LNCaP clone FGC (cell line): ENCODE results near the gene NOVA2.
"Not testable (repeated sequence)": the region's sequence is repeated elsewhere in the genome, so short reads cannot be mapped to it uniquely, and the experiment has no call there.

Experiments used
- DNase-seq: peaks from one replicate; pipeline ENCODE4 v3.0.0-alpha.2; 2011; ENCODE audit warnings: low read depth
- H3K4me3 ChIP-seq: 2 replicates; pipeline ENCODE4 v1.5.1; 2011; ENCODE audit warnings: mild to moderate bottlenecking, low read depth, low read length, control low read depth
- TF ChIP-seq, protein P1 (sequence below): IDR thresholded peaks from 2 replicates; pipeline ENCODE4 v1.5.1; 2012; ENCODE audit warnings: mild to moderate bottlenecking; ENCODE audit not compliant: control insufficient read depth, insufficient read depth; ENCODE audit errors: extremely low read depth

The NOVA2 gene

DNA sequence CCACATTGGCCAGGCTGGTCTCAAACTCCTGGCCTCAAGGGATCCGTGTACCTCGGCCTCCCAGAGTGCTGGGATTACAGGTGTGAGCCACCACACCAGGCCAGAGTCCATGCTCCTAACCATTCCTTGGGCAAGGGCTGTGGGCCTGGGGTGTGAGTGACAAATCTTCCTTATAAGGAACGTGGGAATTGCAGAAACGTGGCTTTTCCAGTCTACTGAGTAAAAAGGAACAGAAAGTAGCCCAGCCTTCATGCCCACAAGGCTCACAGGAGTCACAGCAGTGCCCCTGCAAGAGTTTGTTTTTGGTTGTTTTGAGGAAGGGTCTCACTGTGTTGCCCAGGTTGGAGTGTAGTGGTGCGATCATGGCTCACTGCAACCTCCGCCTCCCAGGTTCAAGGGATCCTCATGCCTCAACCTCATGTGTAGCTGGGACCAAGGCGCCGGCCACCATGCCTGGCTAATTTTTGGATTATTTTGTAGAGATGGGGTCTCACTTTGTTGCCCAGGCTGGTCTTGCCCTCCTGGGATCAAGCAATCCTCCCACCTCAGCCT, 76.3 kb downstream of the NOVA2 start:
- no peak overlapping the region for H3K4me3 ChIP-seq
- TF ChIP-seq, protein P1, sequence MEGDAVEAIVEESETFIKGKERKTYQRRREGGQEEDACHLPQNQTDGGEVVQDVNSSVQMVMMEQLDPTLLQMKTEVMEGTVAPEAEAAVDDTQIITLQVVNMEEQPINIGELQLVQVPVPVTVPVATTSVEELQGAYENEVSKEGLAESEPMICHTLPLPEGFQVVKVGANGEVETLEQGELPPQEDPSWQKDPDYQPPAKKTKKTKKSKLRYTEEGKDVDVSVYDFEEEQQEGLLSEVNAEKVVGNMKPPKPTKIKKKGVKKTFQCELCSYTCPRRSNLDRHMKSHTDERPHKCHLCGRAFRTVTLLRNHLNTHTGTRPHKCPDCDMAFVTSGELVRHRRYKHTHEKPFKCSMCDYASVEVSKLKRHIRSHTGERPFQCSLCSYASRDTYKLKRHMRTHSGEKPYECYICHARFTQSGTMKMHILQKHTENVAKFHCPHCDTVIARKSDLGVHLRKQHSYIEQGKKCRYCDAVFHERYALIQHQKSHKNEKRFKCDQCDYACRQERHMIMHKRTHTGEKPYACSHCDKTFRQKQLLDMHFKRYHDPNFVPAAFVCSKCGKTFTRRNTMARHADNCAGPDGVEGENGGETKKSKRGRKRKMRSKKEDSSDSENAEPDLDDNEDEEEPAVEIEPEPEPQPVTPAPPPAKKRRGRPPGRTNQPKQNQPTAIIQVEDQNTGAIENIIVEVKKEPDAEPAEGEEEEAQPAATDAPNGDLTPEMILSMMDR, result no peak
- DNase-seq, result no peak

DNA sequence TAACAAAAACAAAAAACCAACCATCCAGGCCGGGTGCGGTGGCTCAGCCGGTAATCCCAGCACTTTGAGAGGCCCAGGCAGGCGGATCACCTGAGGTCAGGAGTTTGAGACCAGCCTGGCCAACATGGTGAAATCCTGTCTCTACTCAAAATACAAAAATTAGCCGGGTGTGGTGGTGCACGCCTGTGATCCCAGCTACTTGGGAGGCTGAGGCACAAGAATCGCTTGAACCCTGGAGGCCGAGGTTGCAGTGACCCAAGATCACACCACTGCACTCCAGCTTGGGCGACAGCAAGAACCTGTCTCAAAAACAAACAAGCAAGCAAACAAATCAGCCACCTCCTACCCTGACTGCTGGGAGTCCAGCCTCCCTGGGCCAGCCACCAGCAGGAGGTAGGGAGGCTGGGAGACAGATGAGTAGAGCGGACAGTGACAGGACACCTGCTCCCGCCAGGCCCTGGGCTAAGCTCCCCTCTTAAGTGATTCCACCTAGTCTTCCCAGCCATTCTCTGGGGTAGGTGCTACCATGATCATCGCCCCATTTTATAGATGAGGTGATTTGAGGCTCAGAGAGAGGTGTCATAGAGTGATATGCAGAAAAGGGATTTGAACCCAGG, 77.6 kb downstream of the NOVA2 start:
- H3K4me3 ChIP-seq, DNase-seq: not testable (repeated sequence)

DNA sequence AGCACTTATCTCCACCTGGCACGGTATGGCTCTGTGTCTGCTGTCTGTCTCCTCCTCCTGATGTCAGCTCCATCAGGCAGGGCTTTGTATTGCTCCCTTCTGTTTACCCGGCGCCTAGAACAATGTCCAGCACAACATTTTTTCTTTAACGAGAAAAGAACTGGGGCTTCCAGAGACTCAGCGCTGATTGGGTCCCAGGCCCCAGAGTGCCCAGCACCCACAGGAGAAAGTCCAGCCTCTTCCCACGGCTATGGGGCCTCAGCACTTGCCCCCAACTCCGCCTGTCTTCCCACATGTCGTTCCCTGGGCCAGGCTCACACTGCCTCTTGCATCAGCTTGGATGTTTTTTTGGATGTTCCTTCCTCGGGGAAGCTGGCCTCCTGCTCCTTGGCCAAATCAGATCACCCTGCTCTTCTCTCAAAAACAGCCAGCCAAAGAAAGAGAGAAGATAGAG, 78.1 kb downstream of the NOVA2 start:
- no peak overlapping the region for H3K4me3 ChIP-seq
- TF ChIP-seq, protein P1, result no peak
- no peak for DNase-seq

DNA sequence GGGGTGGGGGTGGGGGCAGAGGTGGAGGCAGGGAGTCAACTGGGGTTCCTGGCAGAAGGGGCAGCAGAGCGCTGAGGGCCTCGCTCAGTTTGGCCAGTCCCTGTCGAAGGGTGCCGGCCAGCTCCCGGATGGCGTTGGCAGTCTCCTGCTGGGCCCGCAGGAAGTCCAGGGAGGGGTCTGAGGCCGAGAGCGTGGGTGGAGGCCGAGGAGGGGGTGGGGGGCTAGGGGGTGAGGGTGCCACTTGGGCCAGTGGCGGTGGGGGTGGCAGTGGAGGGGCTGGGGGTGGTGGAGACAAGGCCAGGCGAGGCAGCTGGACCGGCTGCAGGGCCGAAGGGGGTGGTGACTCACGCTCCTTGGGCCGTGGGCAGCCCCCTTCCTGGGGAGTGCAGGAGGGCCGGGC, 82.8 kb downstream of the NOVA2 start:
- no peak for DNase-seq
- TF ChIP-seq, protein P1, result no peak
- H3K4me3 ChIP-seq, result no peak overlapping the region

DNA sequence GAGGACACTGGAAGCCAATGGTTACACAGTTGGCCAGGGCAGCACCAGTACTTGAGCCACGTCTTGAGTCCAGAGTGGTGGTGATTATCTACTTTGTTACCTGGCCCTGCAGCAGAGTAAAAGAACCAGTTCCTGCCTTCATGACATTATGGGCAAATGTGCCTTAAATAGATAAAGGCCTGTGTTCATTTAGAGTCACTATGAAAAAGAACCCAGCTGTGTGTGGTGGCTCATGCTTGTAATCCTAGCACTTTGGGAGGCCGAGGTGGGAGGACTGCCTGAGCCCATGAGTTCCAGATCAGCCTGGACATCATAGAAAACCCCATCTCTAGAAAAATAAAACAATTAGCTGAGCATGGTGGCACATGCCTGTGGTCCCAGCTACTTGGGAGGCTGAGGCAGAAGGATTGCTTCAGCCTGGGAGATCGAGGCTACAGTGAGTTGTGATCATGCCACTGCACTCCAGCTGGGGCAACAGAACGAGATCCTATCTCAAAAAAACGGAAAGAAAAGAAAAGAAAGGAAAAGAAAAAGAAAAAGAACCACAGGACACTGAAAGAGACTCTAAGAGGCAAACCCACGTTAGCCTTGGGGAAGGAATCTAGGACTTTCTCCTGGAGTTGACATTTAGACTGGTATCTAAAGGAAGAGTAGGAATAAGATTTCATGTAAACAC, 84.3 kb downstream of the NOVA2 start:
- H3K4me3 ChIP-seq, result no peak overlapping the region
- TF ChIP-seq, protein P1, result no peak
- no peak for DNase-seq

DNA sequence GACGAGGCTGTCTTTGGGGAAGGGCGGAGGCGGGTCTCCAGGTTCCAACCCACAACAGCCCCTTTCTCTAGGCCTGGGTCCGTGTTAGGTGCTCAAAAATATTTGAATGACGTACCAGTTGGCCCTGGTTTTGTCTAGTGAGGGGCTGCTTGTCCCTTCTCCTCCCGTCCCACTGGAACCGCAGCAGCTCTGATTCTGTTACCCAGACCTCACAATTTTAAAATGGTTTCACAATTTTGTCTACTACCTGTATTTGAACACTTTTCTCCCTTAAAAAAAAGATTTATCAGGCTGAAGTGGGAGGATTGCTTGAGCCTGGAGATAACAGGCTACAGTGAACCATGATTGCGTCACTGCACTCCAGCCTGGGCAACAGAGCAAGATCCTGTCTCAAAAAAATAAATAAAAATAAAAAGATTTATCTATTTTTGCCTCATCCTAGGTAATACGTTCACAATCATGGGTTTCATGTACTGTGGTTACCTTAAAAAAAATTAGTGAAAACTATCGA, 86.4 kb downstream of the NOVA2 start:
- DNase-seq, result no peak
- TF ChIP-seq, protein P1, result no peak

DNA sequence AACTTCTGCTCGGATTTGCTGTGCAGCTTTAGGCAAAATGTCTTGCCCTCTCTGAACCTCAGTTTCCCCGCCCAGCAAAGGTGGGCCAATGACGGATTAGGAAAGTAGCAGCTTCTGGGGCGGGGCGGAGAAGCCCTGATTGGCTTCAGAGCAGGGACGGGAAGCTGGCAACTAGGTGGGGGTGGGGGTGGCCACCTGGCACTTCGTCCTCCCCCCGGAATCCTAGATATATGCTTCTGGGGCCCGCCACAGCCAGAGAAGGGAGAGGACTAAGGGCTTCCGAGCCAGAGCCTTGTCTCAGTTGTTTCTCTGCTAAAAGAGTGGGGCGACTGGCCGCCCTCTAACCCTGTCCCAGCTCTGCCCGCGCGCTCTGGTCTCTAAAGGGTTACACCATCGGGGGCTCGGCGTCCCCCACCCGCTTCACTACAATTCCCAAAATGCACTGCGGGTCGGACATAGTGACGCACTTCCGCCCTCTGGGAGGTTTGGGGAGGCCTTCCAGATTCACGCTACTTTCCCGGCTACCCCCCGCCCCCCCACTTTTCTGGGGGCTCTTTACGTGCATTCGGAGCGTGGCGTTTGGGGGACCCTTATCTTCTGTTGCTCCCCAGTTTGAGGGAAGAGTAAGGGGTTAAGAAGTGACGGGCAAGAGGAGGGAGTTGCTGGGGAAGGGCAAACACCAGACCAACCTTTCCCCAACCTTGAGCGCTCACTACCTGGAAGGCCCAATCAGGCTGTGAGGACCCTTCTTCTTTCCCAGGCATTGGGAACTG, 87.1 kb downstream of the NOVA2 start:
- peak; percentile 73 for DNase-seq
- H3K4me3 ChIP-seq, result peak overlapping the region; percentile 51
- TF ChIP-seq, protein P1, result no peak

More for the DNA sequence above, 86.4 kb downstream of the NOVA2 start:
- peak overlapping the region; percentile 51 for H3K4me3 ChIP-seq
